Fibroblast of skin of left biceps (primary cell): ENCODE data around the gene SMIM45.

Experiments
- DNase-seq, 2 experiments: peaks; one replicate each; pipeline ENCODE4 v3.0.0-alpha.2; 2013; ENCODE audit warnings: low read depth in 2 of 2

The SMIM45 gene

GRCh38 chr22:41915786-41916493 is 36.0 kb upstream of the SMIM45 start:
- DNase-seq = no peak

GRCh38 chr22:41916745-41917358 is 35.1 kb upstream of the SMIM45 start:
- no peak for DNase-seq

- DNase-seq = no peak
These were observed 34.5 kb upstream of the SMIM45 start for GRCh38 chr22:41917375-41917902.

- no peak for DNase-seq
These were observed 33.8 kb upstream of the SMIM45 start for GRCh38 chr22:41917903-41918791.

GRCh38 chr22:41919357-41920224 is 32.4 kb upstream of the SMIM45 start:
- DNase-seq = no peak

GRCh38 chr22:41920271-41920976 is 31.5 kb upstream of the SMIM45 start:
- no peak for DNase-seq

GRCh38 chr22:41922328-41922727 is 29.6 kb upstream of the SMIM45 start:
- no peak for DNase-seq

GRCh38 chr22:41922940-41923594 is 28.9 kb upstream of the SMIM45 start:
- DNase-seq = no peak

GRCh38 chr22:41923595-41924276 is 28.2 kb upstream of the SMIM45 start:
- no peak for DNase-seq

- no peak for DNase-seq
These were observed 26.0 kb upstream of the SMIM45 start for GRCh38 chr22:41925783-41926460.

- DNase-seq = no peak
These were observed 24.1 kb upstream of the SMIM45 start for GRCh38 chr22:41927813-41928212.

GRCh38 chr22:41928593-41929417 is 23.1 kb upstream of the SMIM45 start:
- no peak for DNase-seq

GRCh38 chr22:41929418-41929810 is 22.5 kb upstream of the SMIM45 start:
- no peak for DNase-seq

- DNase-seq = no peak
These were observed 20.2 kb upstream of the SMIM45 start for GRCh38 chr22:41931701-41932269.

- no peak for DNase-seq
These were observed 19.6 kb upstream of the SMIM45 start for GRCh38 chr22:41932353-41932752.

- no peak for DNase-seq
These were observed 18.4 kb upstream of the SMIM45 start for GRCh38 chr22:41933411-41934177.
